Fibroblast of skin of left biceps (primary cell): ENCODE data around the gene SECISBP2L.
"Not testable (repeated sequence)": the region's sequence is repeated elsewhere in the genome, so short reads cannot be mapped to it uniquely, and the experiment has no call there.

Experiments
- DNase-seq, 2 experiments: peaks; one replicate each; pipeline ENCODE4 v3.0.0-alpha.2; 2013; ENCODE audit warnings: low read depth in 2 of 2

SECISBP2L gene, protein sequence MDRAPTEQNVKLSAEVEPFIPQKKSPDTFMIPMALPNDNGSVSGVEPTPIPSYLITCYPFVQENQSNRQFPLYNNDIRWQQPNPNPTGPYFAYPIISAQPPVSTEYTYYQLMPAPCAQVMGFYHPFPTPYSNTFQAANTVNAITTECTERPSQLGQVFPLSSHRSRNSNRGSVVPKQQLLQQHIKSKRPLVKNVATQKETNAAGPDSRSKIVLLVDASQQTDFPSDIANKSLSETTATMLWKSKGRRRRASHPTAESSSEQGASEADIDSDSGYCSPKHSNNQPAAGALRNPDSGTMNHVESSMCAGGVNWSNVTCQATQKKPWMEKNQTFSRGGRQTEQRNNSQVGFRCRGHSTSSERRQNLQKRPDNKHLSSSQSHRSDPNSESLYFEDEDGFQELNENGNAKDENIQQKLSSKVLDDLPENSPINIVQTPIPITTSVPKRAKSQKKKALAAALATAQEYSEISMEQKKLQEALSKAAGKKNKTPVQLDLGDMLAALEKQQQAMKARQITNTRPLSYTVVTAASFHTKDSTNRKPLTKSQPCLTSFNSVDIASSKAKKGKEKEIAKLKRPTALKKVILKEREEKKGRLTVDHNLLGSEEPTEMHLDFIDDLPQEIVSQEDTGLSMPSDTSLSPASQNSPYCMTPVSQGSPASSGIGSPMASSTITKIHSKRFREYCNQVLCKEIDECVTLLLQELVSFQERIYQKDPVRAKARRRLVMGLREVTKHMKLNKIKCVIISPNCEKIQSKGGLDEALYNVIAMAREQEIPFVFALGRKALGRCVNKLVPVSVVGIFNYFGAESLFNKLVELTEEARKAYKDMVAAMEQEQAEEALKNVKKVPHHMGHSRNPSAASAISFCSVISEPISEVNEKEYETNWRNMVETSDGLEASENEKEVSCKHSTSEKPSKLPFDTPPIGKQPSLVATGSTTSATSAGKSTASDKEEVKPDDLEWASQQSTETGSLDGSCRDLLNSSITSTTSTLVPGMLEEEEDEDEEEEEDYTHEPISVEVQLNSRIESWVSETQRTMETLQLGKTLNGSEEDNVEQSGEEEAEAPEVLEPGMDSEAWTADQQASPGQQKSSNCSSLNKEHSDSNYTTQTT

DNA sequence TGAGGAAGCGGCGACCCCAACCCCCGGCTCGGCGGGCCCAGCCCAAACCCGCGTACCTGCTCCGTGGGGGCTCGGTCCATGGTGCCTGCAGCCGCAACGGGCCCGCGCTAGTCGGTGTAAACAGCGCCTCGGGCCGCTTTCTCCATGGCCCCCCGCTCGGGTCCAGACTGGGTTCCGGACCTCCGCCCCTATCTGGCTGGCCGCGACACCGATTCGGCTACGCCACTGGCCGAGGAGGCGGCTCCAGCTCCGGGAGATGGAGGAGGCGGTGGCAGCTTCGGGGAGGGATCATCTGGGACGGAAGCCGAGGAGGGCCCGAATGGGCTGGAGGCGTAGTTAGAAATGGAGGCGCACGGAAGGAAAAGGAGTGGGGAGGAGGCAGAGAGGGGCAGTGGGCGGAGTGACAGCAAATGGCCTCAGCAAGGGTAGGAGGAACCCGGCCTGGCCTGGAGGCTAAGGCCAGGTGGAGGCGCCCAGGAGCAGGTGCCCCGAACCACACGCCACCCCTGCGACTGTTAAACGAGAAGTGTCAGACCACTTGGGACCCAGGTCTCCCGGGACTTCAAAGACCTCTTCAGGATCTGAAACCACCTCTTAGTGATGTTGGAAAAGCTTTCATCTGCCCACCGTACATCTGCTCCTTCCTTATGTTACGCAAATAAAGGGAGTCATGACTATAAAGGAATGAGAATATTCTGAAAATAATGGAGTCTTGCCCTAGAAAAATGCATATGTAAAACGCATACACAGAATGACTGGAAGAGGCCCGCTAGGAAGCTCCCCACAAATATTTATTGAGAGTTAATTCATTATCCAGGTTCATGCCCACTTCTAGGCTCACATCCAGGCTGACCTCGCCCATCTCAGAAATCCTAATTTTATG lies at the start of gene SECISBP2L:
TSS of gene SECISBP2L (minus strand) at position 227 of the 883 bp plus-strand sequence. CDS start at position 80, 147 bp downstream.
- DNase-seq, result peak; percentile 80 to 82

DNA sequence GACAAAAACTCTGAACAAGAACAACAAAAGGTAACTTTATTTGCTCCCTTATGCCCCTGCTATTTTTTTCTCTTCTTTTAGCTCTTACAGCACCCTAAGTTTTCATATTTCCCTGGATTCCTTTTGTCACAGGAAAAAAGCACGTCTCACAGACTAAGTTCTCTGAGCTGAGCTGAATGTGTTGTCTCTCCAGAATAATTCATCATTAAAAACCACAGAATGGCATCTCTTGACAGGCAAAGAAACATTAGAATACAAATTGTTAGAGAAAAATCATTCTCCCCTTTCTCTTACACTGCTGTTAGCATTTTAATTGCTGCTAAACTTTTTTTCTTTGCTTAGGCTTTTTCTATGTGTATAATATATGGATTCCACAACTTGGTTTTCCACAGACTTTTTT lies 48.7 kb upstream of the SECISBP2L start:
- DNase-seq, result no peak

DNA sequence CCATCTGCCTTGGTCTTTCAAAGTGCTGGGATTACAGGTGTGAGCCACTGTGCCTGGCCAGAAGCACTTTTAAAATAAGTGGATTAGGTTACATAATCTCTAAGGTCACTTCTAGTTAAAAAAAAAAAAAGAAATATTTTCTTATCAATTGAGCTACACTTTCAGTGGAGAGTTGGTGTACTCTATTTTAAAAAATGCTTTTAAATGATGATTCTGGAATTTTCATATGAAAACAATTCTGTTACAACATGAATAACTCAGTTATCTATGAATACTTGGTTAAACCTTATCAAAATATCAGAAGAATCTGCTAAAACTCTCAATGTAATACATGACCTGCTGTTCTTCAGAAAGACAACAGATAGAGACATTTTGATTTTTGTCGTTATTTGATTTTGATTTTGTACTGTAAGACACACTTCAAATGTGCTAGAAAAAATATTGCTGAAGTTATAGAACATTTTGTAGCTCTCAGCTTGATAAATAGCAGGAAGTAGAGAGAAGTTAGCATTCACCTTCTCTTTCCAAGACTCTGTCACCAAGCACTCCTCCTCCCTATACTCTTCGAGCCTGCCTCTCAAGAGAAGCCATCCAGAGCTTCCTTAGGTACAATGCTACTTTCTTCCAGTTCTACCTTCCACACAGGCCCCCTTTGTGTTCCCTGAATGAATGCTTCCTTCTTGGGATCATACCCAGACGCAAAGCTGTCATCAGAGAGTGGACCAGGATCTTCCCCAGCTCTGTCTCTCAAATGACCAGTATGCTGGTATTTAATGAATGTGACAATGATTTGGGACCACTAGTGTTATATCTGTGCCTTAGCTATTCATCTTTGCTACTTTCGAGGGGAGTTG lies 47.2 kb upstream of the SECISBP2L start:
- DNase-seq, result no peak

DNA sequence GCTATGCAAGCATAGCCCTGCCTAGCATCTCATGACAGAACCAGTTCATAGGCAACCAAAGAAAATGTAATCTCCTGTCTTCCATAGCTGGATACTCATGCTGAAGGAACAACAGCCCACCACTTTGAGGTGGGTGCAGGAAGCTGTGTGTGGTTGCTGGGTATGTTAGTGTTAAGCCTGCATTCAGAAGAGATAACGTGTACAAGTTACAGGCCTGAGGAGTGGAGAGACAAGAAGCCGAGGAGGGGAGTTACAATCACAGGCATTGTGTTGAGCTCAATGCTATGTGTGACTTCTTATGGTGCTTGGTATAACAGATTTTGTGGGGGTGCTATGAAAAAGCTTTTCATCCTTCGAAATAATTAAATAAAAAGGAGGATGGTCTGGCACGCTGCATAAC lies 42.8 kb upstream of the SECISBP2L start:
- no peak for DNase-seq

DNA sequence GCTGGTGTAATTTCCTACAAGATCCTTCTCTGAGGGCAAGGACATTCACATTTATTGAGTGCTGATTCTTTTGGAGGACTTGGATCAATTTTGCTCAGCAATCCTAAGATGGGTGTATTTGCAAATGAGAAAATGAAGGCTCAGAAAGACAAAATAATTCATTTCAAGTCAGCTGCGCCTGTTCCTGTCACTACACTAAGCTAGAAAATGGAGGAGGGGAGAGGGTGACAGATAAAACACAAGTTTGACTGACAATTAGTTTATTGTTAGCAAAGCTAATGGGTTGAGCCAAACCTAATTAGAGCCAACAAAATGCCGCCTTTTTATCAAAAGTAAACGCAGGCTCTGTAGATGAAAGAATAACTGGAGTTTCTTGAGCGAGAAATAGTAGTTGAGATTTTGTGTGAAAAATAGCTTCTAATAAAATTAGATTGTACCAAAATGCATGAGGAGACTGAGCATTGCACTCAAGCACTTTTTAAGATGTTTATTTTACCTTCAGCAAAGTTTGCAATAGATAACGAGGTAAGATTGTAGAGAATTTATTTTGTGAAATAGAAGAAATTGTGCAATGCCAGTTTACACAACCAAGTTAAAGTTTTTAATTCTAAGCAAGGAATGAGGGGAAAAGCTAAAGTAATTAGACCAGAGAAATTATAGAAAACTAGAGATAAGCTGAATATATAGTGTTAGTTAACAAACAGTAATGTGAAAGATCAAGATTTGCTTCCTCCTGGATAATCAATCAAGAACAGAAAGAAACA lies 39.6 kb upstream of the SECISBP2L start:
- no peak for DNase-seq

DNA sequence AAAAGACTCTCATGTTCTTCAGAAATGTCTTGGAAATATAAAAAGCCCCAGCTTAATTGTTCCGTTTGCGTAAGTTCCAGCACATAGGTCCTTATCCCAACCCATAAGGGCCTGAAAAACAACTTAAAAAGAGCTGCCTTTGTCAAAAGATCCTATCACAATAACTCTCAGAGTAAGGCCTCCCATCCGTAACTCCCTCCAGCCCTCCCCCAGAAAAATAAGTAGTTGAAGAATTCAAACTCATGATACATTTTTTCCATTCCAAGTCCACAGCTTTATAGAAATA lies 38.0 kb upstream of the SECISBP2L start:
- DNase-seq, result no peak

DNA sequence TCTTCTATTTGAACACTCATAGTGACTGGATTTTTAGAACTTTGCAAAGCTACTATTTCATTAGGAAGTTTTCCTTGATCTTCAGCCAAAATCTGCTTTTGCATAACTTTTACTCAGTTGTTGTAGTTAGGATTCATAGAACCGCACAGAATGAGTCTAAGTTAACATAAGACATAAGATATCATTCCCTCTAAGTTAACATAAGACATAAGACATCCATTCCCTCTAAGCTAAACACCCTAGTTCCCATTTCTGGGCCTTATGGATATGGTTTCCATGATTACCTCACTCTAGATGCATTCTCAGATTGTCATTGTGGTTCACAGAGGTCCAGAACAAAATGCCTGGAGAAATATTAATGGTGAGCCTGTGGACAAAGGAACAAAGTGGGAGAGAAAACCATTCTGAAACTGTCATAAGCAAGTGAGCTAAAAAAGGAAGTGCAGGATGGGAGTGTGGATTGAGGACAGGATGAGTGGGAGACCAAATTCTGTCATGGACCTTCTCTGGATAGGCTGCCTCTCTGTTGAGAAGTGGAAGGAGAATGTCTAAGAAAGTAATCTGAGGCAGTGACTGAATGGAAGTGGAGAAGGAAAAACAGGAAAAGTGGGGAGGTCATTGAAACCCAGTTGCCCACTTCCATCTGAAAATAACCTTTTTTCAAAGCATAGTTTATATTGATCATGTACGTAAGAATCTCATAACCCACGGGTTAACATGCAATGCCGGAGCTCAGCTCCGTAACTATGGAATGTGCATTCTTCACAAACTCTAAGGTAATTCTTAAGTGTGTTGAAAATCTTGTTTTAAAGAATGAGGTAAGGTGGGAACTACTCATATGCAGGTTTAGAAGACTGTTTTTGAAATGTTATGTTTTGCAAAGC lies 37.4 kb upstream of the SECISBP2L start:
- peak; percentile 44 to 55 for DNase-seq

DNA sequence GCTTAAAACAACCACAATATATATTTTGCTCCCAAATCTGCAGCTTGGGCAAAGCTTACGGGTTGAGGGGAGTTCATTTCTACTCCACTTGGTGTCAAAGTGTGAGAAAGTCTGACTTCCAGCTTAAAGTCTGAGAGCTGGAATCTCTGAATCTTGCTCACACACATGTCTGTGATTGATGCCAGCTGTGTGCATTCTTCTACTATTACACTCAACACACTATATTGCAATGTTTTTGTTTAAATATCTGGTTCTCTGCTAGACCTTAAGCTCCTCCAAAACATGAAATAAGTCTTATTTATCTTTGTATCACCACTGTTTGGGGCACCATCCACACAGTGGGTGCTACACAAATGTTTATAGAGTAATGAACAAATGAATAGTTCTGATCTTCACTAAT lies 36.7 kb upstream of the SECISBP2L start:
- peak; percentile 71 to 78 for DNase-seq

DNA sequence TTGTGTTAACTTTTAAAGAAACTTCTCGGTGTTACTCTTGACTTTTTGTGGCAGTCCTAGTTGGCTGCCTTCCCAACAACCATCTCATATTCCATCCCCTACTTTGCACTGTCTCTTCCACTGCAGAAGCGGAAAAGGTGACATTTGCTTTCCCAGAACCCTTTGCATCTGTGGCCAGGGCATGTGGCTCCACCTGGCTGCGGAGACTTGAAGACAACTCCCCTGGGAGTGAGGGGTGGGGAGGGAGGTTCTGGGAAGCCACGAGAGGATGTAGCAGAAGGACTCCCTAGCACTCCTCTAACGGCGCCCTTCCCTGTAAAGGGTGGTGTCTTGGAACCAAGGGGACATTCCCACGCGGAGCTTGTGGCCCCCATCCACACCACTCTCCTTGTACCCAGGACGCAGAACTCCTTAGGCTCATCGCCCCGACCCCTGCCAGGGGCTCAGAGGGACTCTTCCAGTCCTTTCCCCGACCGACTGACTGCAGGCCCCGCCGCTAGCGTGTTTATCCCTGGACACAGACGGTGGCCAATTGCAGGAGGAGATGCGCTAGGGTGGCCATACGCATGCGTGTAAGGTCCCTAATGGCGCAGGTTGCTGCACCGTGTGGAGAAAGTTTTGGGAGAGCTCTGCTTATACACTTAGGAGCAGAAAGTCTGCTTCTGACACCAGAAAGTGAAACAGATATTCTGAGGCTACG lies 33.2 kb upstream of the SECISBP2L start:
- DNase-seq, result no peak

DNA sequence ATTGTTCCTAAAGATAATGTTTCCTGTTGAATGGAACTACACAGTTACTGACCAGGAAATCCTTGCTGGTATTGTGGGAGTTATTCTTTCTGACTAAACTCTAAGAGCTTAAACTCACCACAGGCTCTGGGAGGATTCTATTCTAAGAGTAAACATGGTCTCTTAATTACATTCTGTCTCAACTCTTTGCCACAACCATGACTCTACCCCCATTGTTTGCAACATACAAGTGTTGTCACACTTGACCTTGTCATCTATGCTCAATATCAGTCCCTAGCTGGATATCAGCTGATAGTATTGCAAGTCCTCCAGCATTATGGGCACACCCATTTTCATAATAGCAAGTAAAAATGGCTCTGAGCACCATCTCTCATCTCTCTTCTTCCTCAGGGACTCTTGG lies 29.6 kb upstream of the SECISBP2L start:
- DNase-seq, result no peak

DNA sequence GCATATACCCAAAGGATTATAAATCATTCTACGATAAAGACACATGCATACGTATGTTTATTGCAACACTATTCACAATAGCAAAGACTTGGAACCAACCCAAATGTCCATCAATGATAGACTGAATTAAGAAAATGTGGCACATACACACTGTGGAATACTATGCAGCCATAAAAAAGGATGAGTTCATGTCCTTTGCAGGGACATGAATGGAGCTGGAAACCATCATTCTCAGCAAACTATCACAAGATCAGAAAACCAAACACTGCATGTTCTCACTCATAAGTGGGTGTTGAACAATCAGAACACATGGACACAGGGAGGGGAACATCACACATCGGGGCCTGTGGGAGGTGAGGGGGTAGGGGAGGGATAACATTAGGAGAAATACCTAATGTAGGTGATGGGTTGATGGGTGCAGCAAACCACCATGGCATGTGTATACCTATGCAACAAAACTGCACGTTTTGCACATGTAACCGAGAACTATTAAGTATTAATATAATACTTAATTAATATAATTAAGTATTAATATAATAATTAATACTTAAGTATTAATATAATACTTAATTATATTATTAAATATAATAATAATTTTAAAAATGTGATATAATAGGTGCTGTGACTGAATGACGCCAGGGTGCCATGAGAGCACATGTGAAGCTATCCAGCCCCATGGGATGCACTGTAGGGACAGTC lies 28.5 kb upstream of the SECISBP2L start:
- DNase-seq, result not testable (repeated sequence)

DNA sequence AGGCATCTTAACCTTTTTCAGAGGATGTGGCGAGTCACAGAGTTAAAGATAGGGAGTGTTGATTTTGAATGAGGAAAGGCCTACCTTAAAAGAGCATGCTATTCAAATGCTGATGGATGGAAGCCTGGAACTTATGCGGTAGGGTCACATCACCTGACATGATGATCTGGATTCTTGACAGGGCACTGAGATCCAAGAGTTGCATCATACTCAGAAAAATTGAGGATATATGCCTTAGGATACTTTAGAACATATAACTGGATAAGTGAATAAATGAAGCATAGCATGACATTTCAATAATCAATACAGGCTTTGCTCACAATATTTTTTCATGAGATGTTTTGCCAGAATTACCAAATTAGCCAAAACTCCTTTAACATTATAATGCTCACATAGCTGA lies 20.1 kb upstream of the SECISBP2L start:
- DNase-seq, result no peak

DNA sequence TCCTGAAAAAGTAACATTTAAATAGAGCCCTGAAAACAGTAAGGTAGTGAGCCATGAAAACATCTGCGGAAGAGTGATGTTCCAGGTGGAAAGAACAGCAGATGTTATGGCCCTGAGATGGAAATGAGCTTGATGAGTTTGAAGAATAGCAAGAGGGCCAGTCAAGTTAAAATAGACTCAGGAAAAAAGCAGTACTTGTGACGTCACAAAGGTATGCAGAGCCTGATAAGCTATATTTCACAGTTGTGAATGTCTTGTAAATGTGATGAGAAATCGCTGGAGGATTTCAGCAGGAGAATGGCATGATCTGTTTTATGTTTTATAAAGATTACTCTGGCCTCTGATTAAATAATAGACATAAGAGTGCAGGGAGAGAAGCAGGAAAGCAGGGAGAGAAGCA lies 18.6 kb upstream of the SECISBP2L start:
- no peak for DNase-seq

DNA sequence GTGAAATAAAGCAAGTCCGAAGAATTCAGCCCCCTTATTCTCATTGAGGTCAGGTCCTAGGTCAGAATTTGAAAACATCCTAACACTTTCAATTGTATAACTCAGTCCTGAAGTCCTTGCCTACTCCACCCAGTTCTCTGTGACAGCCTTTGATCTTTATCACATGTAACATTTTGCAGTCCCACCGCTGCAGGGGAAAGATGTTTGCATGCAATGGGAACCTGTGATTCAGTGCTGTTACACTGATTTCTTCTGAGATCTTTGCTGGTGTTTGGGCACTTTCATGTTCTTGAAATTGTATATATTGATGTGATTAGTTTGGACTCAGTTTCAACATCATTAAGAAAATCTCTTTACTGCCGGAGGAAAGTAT lies 18.0 kb upstream of the SECISBP2L start:
- no peak for DNase-seq

DNA sequence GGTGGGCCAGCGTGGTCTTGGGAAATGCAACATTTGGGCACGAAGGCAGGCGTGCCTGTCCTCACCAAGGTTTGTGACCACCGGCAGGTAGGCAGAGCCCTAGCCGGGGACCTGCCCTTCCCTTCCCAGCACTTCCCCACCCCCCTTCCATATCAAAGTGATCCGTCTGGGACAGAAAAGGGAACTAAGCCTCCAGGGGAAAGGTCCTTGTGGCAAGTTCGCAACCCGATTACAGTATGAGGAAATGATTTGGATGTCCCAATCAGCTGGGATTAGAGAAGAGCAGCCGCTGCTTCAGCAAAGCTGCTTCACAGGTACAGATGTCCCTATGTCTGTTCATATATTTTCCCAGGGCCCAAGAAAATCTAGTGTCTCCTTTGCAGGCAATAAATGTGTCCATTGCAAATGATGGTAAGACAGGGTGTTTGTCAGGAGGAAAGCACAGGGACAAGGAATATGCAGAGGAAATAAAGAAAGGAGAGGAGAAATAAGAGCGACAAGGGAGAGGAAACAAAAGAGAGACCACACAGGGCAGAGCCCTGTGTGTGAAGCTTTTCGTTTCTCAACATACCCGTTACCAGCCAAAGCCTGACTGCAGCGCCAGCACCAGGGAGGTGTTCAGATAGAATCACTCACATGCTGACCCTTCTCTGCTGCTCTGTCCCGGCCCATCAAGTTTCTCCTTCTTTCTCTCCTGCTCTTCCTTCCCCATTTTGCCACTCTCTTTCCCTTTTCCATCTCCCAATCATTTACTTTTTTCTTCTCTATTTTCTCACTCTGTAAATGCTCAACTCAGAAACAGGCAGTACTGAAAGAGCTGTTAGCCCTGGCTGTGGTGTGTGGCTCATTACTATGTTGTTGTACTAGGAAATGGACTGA lies 17.4 kb upstream of the SECISBP2L start:
- DNase-seq, result no peak

DNA sequence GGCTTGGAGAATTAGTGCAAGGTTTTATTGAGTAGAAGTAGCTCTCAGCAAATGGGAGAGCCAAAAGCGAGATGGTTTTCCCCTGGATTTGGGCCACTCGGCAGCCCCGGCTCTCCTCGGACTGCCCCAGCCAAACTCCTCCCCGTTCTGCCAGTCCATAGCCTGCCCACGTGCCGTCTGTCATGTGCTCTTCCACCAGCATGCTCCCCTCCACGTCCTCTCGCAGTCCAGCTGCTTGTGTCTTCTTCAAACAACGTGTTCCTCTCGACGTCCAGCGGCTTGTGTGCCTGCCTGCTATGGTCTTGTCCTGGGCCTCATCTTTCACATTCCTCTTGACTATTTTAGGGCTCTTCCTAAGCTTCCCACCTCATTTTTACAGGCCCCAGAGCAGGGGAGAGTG lies 16.7 kb upstream of the SECISBP2L start:
- no peak for DNase-seq
